ENCODE data around the gene OR2T1. TPM values are rescaled to one million over a fixed set of nuclear protein-coding genes. Genes with fewer than 3 reads are reported as not detected.
"Not testable (repeated sequence)": the region's sequence is repeated elsewhere in the genome, so short reads cannot be mapped to it uniquely, and the experiment has no call there.

Gene OR2T1
- total RNA-seq, 2 experiments from 2014 or later = not detected

- BruUV-seq (replicated peaks); POLR2A ChIA-PET: not testable (repeated sequence)
- intact Hi-C loops (cut with micrococcal nuclease; ENCODE audit: unreplicated experiment) = loop anchor here (5.0 kb wide), 1 partner anchor 176 kb away; no protein-coding TSS in a partner anchor
These were observed 53.8 kb downstream of the OR2T1 start for GRCh38 chr1:248456635-248457034.

More at GRCh38 chr1:248456635-248457034, 53.8 kb downstream of the OR2T1 start:
- H3K9me2 ChIP-seq (ENCODE audit: insufficient read depth, low read length); H3K27ac ChIP-seq (ENCODE audit: low read depth, low read length, poor library complexity, severe bottlenecking); H3K4me3 ChIP-seq (ENCODE audit: low read depth, low read length, poor library complexity, severe bottlenecking); H3K79me2 ChIP-seq (ENCODE audit: insufficient read depth, low read depth, low read length); H3K4me2 ChIP-seq (ENCODE audit: low read length); H3K36me3 ChIP-seq (ENCODE audit: insufficient read depth, low read length); CTCF ChIA-PET (ENCODE audit: unreplicated experiment); H4K20me1 ChIP-seq (ENCODE audit: insufficient read depth, low read length); DNase-seq (ENCODE audit: low spot score); H2AFZ ChIP-seq (ENCODE audit: low read length); H3K4me1 ChIP-seq (ENCODE audit: insufficient read depth, low read length, poor library complexity, severe bottlenecking); H3K9me3 ChIP-seq (ENCODE audit: low read length): not testable (repeated sequence)

Other genes with a start within 250 kb of the OR2T1 start
- gene OR2M2, start 228.2 kb upstream of the OR2T1 start, total RNA-seq (2014; rRNA removed; shearing (Covaris generic)) = not detected in 2 replicates
- gene OR2M2, start 228.2 kb upstream of the OR2T1 start, total RNA-seq (2022) = not detected in 2 replicates
- not detected in 2 replicates for gene OR2M3, start 205.8 kb upstream of the OR2T1 start, total RNA-seq (2014; rRNA removed; shearing (Covaris generic))
- gene OR2M3, start 205.8 kb upstream of the OR2T1 start, total RNA-seq (2022) = not detected in 2 replicates
- gene OR2M4, start 171.6 kb upstream of the OR2T1 start, total RNA-seq (2014; rRNA removed; shearing (Covaris generic)) = not detected in 2 replicates
- not detected in 2 replicates for gene OR2M4, start 171.6 kb upstream of the OR2T1 start, total RNA-seq (2022)
- not detected in 2 replicates for gene OR2T33, start 125.1 kb upstream of the OR2T1 start, total RNA-seq (2014; rRNA removed; shearing (Covaris generic))
- not detected in 2 replicates for gene OR2T33, start 125.1 kb upstream of the OR2T1 start, total RNA-seq (2022)
- gene OR2T12, start 99.6 kb upstream of the OR2T1 start, total RNA-seq (2014; rRNA removed; shearing (Covaris generic)) = not detected in 2 replicates
- gene OR2T12, start 99.6 kb upstream of the OR2T1 start, total RNA-seq (2022) = not detected in 2 replicates
- not detected in 2 replicates for gene OR2M7, start 78.5 kb upstream of the OR2T1 start, total RNA-seq (2014; rRNA removed; shearing (Covaris generic))
- gene OR2M7, start 78.5 kb upstream of the OR2T1 start, total RNA-seq (2022) = not detected in 2 replicates
- not detected in 2 replicates for gene OR14C36, start 54.3 kb upstream of the OR2T1 start, total RNA-seq (2014; rRNA removed; shearing (Covaris generic))
- gene OR14C36, start 54.3 kb upstream of the OR2T1 start, total RNA-seq (2022) = not detected in 2 replicates
- gene OR2T4, start 41.4 kb upstream of the OR2T1 start, total RNA-seq (2014; rRNA removed; shearing (Covaris generic)) = not detected in 2 replicates
- not detected in 2 replicates for gene OR2T4, start 41.4 kb upstream of the OR2T1 start, total RNA-seq (2022)
- not detected in 2 replicates for gene OR2T6, start 27.3 kb upstream of the OR2T1 start, total RNA-seq (2014; rRNA removed; shearing (Covaris generic))
- not detected in 2 replicates for gene OR2T6, start 27.3 kb upstream of the OR2T1 start, total RNA-seq (2022)
- not detected in 2 replicates for gene OR2T2, start 42.6 kb downstream of the OR2T1 start, total RNA-seq (2014; rRNA removed; shearing (Covaris generic))
- not detected in 2 replicates for gene OR2T2, start 42.6 kb downstream of the OR2T1 start, total RNA-seq (2022)
- not detected in 2 replicates for gene OR2T3, start 70.3 kb downstream of the OR2T1 start, total RNA-seq (2014; rRNA removed; shearing (Covaris generic))
- gene OR2T3, start 70.3 kb downstream of the OR2T1 start, total RNA-seq (2022) = not detected in 2 replicates
- not detected in 2 replicates for gene OR2T5, start 85.5 kb downstream of the OR2T1 start, total RNA-seq (2014; rRNA removed; shearing (Covaris generic))
- not detected in 2 replicates for gene OR2T5, start 85.5 kb downstream of the OR2T1 start, total RNA-seq (2022)
- not detected in 2 replicates for gene OR2G6, start 105.0 kb downstream of the OR2T1 start, total RNA-seq (2014; rRNA removed; shearing (Covaris generic))
- not detected in 2 replicates for gene OR2G6, start 105.0 kb downstream of the OR2T1 start, total RNA-seq (2022)
- not detected in 2 replicates for gene OR2T29, start 159.7 kb downstream of the OR2T1 start, total RNA-seq (2014; rRNA removed; shearing (Covaris generic))
- gene OR2T29, start 159.7 kb downstream of the OR2T1 start, total RNA-seq (2022) = not detected in 2 replicates
- not detected in 2 replicates for gene OR2T34, start 171.7 kb downstream of the OR2T1 start, total RNA-seq (2014; rRNA removed; shearing (Covaris generic))
- not detected in 2 replicates for gene OR2T34, start 171.7 kb downstream of the OR2T1 start, total RNA-seq (2022)
- gene OR2T10, start 194.7 kb downstream of the OR2T1 start, total RNA-seq (2014; rRNA removed; shearing (Covaris generic)) = not detected in 2 replicates
- not detected in 2 replicates for gene OR2T10, start 194.7 kb downstream of the OR2T1 start, total RNA-seq (2022)
- not detected in 2 replicates for gene OR2T11, start 232.0 kb downstream of the OR2T1 start, total RNA-seq (2014; rRNA removed; shearing (Covaris generic))
- gene OR2T11, start 232.0 kb downstream of the OR2T1 start, total RNA-seq (2022) = 0.13 TPM in 1 of 2 replicates, not detected in the other
- not detected in 2 replicates for gene OR2T35, start 242.2 kb downstream of the OR2T1 start, total RNA-seq (2014; rRNA removed; shearing (Covaris generic))
- not detected in 2 replicates for gene OR2T35, start 242.2 kb downstream of the OR2T1 start, total RNA-seq (2022)